Activated T-cell treated with anti-CD3 and anti-CD28 coated beads, Interleukin-2, amount 50 U/mL, for 1 hour (primary cell): ENCODE measurements around the gene CLTCL1.

ENCODE experiments used
- DNase-seq: peaks from one replicate; pipeline ENCODE4 v3.0.0-alpha.2; 2020

Gene CLTCL1

GRCh38 chr22:19148417-19149046 is 143.0 kb downstream of the CLTCL1 start:
- no peak for DNase-seq

DNA sequence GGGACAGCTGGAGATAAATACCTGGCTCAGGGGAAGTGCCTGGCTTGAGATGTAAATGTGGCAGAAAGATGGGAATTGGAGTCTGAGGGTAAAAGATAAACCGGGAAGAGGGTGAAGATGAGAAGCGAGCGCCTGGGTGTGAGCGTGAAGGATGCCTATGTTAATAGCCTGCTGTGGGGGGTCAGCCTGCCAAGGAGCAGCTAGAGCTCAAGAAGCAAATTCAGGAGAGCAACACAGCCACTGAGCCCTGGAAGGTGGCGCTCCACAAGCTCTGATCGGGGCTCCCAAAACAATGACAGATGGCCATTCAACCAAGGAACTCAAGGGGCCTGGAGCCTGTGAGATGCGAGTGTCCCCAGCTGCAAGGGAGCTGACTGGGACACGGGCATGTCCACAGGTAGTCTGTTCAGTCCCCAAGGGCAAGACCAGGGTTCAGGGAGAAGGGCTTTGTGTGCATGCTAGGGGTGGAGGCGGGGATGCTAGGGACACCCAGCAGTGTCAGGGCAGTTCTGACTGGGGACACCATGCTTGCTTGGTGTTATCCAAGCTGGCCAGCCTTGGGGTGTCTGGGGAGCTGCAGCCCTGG is 144.2 kb downstream of the CLTCL1 start:
- DNase-seq = no peak

GRCh38 chr22:19146215-19146968 is 145.1 kb downstream of the CLTCL1 start:
- no peak for DNase-seq

- DNase-seq = peak; percentile 35
Measured at GRCh38 chr22:19143967-19144400, 147.5 kb downstream of the CLTCL1 start.

GRCh38 chr22:19143212-19143611 is 148.3 kb downstream of the CLTCL1 start:
- DNase-seq = no peak

DNA sequence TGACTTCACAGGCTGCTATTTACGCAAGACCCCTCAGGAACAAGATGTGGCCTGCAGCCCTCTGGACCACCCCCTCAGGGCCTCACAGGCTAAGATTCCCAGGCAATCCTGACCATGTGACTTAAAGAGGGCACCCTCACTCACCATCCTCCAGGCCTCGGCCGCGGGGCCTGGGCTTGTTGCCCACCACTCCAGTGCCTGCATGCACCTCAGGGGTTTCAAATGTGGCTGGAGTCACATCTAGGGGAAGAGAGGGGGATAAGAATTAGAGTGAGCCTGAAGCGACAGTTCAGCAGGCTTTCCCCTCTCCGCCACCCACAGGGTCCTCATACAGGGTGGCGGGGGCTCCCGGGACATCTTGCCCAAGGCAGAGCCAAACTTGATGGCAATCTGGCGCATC is 149.1 kb downstream of the CLTCL1 start:
- DNase-seq = no peak

DNA sequence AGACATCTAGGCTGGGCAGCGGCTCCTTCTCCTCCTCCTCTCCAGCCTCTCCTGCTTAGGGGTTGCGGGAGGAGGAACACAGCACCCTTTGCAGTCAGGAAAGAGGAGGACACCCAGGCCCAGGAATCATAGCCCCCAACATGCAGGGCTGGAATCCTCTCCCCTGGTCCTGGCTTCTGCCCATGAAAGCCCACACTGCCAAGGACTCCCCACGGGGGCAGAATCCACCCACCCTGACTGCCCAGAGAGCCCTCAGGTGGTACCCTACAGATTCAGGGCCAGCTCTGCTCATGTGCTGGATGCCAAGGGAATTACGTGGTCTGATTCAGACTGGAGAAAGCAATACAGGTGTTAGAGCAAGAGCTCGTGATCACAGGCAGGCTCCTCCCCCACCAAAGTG is 151.5 kb downstream of the CLTCL1 start:
- DNase-seq = no peak

DNA sequence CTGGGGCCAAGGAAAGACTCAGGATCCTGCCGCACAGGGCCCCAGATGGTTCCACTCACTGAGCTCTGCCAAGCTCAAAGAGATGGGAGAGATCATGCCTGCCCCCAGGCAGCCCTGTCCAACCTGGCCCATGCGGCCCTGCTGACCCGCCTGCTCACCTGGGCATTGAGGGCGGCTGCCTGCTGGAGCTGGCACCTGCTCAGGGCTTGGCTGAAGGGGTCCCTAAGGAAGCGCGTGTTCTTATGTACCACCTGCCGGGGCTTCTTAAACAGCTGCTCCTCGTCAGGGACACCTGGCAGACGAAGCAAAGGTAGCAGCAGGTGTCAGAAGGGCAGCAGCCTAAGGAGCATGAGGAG is 152.5 kb downstream of the CLTCL1 start:
- no peak for DNase-seq

DNA sequence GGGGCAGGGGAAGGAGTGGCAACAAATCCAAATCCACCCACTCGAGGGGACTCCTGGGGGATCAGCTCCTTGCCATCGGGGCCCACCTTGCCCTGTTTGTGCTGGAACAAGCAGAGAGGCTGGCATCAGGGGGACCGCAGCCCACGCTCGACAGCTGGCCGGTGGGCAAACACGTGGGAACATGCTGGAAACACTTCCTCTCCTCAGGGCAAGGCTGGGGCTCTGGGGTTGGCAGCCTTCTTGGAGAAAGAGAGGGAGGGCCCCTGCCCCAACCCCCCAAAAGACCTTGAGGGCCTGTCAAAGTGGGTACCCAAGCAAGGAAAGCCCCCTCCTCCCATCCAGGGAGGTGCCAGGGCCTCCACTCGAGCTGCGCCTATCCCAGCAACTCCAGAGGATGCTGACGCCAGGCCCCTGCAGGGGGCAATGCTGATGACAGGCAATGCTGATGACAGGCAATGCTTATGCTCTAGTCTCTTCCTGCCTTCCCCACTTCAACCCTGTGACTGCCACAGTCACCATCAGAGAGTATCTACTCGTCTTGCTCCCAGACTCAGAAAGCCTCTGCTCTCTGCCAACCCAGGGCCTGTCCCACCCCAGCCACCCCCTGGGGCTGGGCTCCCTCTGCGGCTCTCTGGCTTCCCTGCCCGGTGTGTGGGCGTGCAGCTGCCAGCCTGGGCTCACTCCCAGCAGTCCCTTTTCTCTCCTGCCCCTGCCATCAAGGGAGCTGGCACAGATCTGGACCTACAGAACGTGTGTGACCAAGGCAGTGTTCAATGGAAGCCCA is 153.1 kb downstream of the CLTCL1 start:
- DNase-seq = no peak

GRCh38 chr22:19137384-19138216 is 153.9 kb downstream of the CLTCL1 start:
- DNase-seq = no peak

GRCh38 chr22:19136915-19137314 is 154.6 kb downstream of the CLTCL1 start:
- DNase-seq = no peak

DNA sequence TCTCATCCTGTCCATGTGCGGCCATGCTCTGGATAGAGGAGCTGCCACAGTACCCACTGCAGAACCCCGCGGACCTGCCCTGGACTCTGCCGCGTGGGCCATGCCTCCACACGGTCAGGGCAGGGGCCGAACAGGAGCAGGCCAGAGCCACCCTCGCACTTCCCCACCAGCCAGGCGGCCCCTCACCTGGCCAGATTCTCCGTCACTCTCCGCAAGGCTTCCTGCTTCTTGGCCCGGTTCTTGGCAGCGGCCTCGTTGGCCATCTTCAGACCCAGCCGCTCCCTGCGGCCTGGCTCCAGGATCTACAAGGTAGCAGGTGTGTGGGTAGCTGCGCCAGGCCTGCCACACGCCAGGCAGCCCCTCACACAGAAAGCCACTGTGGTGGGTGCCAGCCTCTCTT is 156.6 kb downstream of the CLTCL1 start:
- no peak for DNase-seq

- DNase-seq = no peak
Measured at GRCh38 chr22:19134176-19134831, 157.2 kb downstream of the CLTCL1 start.

GRCh38 chr22:19133561-19133960 is 158.0 kb downstream of the CLTCL1 start:
- DNase-seq = no peak

GRCh38 chr22:19132693-19133400 is 158.7 kb downstream of the CLTCL1 start:
- no peak for DNase-seq

DNA sequence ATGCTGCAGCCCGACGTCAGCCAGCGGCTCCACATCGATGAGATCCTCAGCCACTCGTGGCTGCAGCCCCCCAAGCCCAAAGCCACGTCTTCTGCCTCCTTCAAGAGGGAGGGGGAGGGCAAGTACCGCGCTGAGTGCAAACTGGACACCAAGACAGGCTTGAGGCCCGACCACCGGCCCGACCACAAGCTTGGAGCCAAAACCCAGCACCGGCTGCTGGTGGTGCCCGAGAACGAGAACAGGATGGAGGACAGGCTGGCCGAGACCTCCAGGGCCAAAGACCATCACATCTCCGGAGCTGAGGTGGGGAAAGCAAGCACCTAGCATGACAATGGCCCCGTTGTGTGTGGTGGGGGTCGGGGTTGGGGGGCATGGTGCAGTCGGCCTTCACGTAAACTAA is 159.4 kb downstream of the CLTCL1 start:
- no peak for DNase-seq

- no peak for DNase-seq
Measured at GRCh38 chr22:19131685-19132015, 159.9 kb downstream of the CLTCL1 start.

- no peak for DNase-seq
Measured at GRCh38 chr22:19130959-19131684, 160.4 kb downstream of the CLTCL1 start, which contains the start of gene TSSK2. Gene TSSK2 (plus strand): TSS chr22:19131308. CDS start chr22:19131400, 92 bp downstream.

DNA sequence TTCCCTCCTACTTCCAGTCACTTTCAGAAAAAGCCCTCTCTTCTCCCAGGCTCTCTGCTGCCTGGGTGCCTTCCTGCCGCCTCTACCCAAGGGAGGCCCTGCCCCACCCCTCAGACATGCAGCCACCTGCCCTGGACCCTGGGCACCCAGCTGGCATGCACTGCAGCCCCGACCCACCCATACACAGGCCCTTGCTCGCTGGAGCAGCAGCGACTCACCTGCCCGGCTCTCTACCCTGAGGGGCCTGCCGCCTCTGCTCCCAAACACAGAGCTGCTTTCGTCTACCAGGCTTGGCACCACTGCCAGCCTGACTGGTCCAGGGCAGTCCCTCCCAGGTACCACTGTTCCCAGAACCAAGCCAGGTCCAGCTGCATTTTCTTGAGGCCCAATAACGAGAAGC is 161.6 kb downstream of the CLTCL1 start:
- no peak for DNase-seq
